Measurements from ENCODE around the gene RUFY2. TPM values are rescaled to one million over a fixed set of nuclear protein-coding genes. Genes with fewer than 3 reads are reported as not detected.

The RUFY2 gene
- total RNA-seq, 1 donor from 2014 or later, result 15.0 TPM

- intact Hi-C loops (cut with micrococcal nuclease), result no loop called here
Observed at GRCh38 chr10:68364101-68364886, 42.8 kb downstream of the RUFY2 start.

DNA sequence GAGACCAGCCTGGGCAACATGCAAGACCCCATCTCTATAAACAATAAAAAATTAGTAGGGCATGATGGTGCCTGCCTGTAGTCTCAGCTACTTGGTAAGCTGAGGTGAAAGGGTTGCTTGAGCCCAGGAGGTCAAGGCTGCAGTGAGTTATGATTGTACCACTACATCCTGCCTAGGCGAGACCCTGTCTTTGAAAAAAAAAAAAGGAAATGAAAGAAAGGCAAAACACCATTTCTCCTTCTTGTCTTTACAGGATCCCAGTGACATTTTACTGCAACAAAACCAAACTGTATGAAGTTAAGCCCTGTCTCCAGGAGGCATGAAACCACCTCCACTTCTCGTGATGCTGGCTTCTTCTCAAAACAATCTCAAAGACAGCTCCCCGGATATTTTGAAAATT is 44.5 kb downstream of the RUFY2 start:
- intact Hi-C loops (cut with micrococcal nuclease), result no loop called here

- intact Hi-C loops (cut with micrococcal nuclease), result no loop called here
Observed at GRCh38 chr10:68359189-68359588, 47.9 kb downstream of the RUFY2 start.

DNA sequence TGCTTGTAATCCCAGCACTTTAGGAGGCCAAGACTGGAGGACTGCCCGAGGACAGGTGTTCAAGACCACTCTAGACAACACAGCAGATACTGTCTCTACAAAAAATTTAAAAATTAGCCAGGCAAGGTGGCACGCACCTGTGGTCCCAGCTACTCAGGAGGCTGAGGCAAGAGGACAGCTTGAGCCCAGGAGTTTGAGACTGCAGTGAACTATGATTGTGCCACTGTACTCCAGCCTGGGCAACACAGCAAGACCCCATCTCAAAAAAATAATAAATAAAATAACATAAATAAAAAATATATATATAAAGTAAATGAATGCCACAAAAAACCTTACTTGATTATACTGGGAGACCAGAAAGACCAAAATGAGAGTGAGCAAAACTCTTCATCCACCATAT is 53.5 kb downstream of the RUFY2 start:
- intact Hi-C loops (cut with micrococcal nuclease), result no loop called here

GRCh38 chr10:68348265-68348741 is 58.8 kb downstream of the RUFY2 start:
- intact Hi-C loops (cut with micrococcal nuclease), result loop anchor here (1.0 to 5.0 kb wide), 2 partner anchors 59 to 136 kb away; partner anchors contain the start of gene RUFY2

DNA sequence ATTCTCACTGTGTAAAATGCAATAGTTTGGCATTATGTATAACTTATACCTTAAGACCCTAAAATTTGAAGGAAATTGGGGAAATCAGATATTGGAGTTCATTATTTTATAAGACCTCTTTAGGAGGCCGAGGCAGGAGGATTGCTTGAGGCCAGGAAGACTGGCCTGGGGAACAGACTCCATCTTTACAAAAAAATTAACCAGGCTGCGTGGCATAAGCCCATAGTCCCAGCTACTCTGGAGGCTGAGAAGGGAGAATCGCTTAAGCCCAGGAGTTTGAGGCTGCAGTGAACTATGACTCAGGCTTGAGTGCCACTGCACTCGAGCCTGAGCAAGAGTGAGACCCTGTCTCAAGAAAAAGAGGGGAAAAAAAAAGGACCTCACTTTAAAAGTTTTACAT is 60.3 kb downstream of the RUFY2 start:
- intact Hi-C loops (cut with micrococcal nuclease), result loop anchor here (1.0 to 5.0 kb wide), 2 partner anchors 12 to 61 kb away; partner anchors contain the start of gene RUFY2

- intact Hi-C loops (cut with micrococcal nuclease), result loop anchor here (1.0 to 5.0 kb wide), 2 partner anchors 11 to 62 kb away; partner anchors contain the start of gene RUFY2
Observed at GRCh38 chr10:68345621-68346020, 61.5 kb downstream of the RUFY2 start.

DNA sequence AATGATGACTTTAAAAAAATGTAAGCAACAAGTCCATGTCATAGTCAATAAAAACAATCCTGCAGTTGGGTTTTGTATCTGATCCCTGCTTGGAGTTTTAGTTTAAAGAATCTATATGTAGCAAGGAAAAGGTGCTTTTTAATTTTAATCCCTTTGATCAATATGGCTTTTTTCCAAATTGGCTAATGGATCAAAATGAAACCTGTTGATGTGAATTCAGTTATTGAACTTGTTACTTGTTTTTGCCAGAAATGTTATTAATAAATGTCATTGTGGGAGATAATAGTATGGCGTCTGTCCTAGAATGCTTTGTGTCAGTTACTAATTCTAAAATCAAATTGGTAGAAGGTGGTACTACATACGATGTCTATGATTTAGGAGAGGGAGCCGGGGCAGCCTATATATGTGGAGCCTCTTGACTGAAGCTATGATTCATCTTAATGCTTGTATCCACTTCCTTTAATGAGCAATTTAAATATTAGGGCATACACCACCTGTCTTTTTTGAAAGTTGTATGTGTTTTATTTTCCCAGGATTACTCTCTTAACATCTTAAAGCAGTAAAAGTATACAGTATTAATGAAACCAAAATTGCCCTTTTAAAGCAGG is 64.1 kb downstream of the RUFY2 start:
- intact Hi-C loops (cut with micrococcal nuclease), result no loop called here

DNA sequence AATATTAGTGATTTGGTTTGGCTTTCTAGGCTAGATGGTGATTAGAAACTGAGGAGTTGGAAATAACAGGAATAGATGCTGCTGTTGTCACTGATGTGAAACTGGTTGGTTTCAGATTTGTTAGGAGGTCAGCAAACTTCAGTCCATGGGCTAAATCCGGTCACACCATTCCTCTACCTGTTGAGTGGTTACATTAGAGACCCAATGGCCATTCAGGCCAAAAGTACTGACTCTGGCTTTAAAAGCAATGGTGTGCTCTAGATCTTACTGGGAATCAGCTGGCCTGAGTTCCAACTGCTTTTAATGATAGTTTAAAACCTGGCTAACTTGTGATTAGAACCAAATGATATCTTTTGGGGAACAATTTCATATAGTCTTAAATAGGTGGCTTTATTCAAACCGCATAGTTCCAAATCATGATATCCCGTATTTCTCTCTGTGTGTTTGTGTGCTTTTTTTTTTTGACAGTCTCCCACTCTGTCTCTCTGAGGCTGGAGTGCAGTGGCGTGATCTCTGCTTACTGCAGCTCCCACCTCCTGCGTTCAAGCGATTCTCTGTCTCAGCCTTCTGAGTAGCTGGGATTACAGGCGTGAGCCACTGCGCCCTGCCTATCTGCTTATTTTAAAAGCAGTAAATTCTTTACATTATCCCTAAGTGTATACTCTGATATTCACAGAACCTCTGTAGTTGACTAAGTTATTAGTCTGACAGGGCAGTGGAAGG is 66.6 kb downstream of the RUFY2 start:
- intact Hi-C loops (cut with micrococcal nuclease), result no loop called here

- intact Hi-C loops (cut with micrococcal nuclease), result loop anchor here (10.0 kb wide), 1 partner anchor 888 kb away; the partner anchor contains the start of gene HKDC1
Observed at GRCh38 chr10:68336754-68337351, 70.2 kb downstream of the RUFY2 start.

GRCh38 chr10:68334672-68335467 is 72.2 kb downstream of the RUFY2 start:
- intact Hi-C loops (cut with micrococcal nuclease), result loop anchor here (1.0 to 10.0 kb wide), 6 partner anchors 11 to 890 kb away; partner anchors contain the start of genes ATOH7, HKDC1 and VPS26A

DNA sequence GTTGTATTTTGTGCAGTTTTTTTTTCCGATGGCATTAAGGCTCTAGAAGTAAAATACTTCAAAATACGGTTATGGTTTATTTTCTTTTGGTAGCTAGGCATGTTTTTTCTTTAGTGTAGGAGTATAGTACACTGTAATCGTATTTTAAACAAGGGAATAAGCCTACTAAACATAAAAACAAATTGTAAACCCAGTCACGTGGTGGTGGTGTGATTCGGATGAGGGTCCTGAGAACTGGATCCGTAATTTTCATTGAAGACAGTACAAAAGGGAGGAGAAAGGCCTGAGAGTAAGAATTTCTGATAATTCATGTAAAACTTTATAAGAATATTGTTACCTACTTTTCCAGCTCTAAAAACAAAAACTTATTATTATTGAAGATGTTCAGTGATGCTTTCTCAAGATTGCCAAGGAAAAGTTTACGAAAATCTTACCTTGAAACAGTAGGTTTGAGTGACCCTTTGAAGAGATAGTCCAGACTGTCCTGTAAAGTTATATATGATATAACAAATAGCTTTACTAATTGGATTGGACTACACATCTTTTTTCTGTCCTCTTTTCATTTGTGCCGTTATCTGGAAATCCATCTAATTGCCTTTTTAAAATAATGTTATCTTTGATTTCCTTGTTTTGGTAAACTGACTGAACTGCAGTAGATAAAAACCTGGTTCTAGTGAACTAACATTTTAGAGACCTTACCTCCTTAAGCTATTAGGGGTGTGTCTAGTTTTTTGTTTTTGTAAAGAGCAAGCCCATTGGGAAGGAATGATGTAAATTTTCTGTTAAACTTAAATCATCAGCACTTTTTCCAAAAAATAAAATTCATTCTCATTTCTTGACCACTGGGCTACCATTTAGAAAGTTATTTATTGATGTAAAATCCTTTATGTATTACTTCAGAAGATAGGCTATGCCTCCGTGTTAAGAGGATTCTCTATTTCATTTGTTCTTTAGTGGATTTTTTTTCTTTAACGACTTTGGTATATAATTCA is 73.3 kb downstream of the RUFY2 start:
- intact Hi-C loops (cut with micrococcal nuclease), result loop anchor here (1.0 to 10.0 kb wide), 8 partner anchors 13 to 891 kb away; partner anchors contain the start of genes ATOH7, DNA2, DNAJC12 and HKDC1

DNA sequence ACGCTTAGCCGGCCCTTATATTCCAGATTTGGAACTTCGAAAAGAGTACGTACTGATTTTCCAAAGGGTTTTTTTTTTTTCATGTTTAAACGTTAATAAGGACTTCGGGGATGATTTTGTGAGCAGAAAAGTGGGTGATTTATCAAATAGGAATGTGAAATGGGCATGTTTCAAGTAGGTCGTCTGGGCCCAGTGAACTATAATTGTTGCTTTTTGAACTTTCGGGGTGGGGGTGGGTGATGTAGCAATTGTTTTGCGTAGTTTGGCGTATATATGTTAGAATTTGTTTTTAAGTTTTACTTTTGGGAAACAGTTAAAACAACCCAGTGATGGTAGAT is 74.0 kb downstream of the RUFY2 start:
- intact Hi-C loops (cut with micrococcal nuclease), result loop anchor here (2.0 to 10.0 kb wide), 6 partner anchors 101 to 892 kb away; partner anchors contain the start of genes ATOH7, DNA2, DNAJC12 and HKDC1

- intact Hi-C loops (cut with micrococcal nuclease), result loop anchor here (1.0 to 10.0 kb wide), 7 partner anchors 100 to 892 kb away; partner anchors contain the start of genes ATOH7, CCAR1, DNA2 and DNAJC12
Observed at GRCh38 chr10:68332259-68333057, 74.6 kb downstream of the RUFY2 start, which contains the start of gene PBLD. TSS of gene PBLD (minus strand) at chr10:68332928. CDS start at chr10:68306844, 26,084 bp downstream.

GRCh38 chr10:68331455-68332258 is 75.4 kb downstream of the RUFY2 start, which contains the start of gene HNRNPH3:
TSS of gene HNRNPH3 (plus strand) at chr10:68332064. CDS start at chr10:68337222, 5,158 bp downstream.
- intact Hi-C loops (cut with micrococcal nuclease), result loop anchor here (1.0 to 10.0 kb wide), 17 partner anchors 17 to 893 kb away; partner anchors contain the start of genes ATOH7, CCAR1, DDX21 and DDX50

GRCh38 chr10:68330852-68331454 is 76.1 kb downstream of the RUFY2 start:
- intact Hi-C loops (cut with micrococcal nuclease), result loop anchor here (1.0 to 10.0 kb wide), 14 partner anchors 17 to 894 kb away; partner anchors contain the start of genes ATOH7, DDX21, DDX50 and HKDC1
